ENCODE data around the gene UNC5A.
A peak's percentile ranks its signal among the peaks of the same experiment; 100 is the strongest.

UNC5A gene

GRCh38 chr5:176799488-176799887 lies 10.9 kb upstream of the UNC5A start:
- DNase-seq = no peak

GRCh38 chr5:176800024-176800423 lies 10.3 kb upstream of the UNC5A start:
- DNase-seq = no peak

DNA sequence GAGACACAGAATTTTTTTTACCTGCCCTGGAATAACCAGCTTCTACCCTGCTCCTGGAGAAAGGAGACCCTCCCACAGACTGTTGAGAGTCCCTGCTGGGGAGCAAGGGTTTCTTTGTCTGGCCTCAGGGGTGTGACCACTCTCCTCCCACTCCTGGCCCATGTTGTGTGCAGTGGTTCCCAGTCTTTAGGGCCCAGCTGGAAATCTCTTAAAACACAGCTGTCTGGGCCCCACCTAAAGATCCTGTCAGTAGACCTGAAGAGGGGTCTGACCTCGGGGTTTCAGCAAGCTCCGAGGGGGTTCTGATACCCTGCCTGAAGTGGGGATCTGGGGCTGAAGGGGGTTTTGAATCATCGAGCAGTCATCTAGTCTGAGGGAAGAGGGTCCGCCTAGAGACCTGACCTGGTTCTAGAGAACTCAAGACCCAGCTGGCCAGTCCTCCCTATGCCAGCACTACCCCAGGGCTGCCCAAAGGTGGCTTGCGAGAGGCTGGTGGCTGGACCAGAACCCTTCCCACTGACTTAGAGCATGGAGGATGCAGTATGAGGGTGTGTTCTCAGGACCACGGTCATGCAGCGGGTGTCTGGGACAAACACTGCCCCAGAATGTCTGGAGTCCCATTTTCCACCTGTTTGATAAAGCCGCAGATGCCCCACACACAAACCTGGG lies 8.1 kb upstream of the UNC5A start:
- no peak for DNase-seq

GRCh38 chr5:176803068-176803942 lies 7.1 kb upstream of the UNC5A start:
- DNase-seq = peak in 4 of 58 donors; percentile 5 to 24 (median 14)

GRCh38 chr5:176803943-176804498 lies 6.3 kb upstream of the UNC5A start:
- DNase-seq = no peak

GRCh38 chr5:176806137-176806536 lies 4.2 kb upstream of the UNC5A start:
- no peak for DNase-seq

DNA sequence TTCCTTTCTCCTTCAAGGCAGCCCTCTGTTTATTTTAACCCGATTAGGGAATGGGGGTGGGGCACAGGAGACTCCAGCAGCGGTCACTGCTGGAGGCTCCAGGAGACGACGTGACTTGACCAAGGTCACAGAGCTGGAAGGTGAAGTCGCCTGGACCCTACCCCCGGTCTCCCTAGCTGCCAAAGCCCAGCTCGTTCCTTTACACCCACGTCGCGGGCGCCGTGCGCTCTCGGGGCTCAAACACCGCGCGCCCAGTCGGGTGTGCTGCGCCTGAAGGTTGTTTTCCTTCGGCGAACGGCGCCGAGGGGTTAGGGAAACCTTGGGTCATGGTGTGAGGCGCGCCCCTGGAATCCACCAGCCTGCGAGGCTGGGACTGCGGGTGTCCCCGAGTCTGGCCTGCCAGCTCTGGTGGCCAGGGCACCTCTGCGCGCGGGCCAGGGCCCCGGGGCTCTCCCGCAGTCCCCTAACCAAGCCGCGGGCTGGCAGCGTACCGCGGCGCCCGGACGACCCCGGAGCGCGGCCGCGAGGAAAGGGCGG lies 747 bp upstream of the UNC5A start:
- peak in 1 of 58 donors; percentile 49 for DNase-seq

- peak in 21 of 58 donors; percentile 18 to 81 (median 45) for DNase-seq
Observed at GRCh38 chr5:176810687-176811501, 535 bp downstream of the UNC5A start.

GRCh38 chr5:176812269-176813259 lies 2.2 kb downstream of the UNC5A start:
- peak in 8 of 58 donors; percentile 3 to 50 (median 26) for DNase-seq

DNA sequence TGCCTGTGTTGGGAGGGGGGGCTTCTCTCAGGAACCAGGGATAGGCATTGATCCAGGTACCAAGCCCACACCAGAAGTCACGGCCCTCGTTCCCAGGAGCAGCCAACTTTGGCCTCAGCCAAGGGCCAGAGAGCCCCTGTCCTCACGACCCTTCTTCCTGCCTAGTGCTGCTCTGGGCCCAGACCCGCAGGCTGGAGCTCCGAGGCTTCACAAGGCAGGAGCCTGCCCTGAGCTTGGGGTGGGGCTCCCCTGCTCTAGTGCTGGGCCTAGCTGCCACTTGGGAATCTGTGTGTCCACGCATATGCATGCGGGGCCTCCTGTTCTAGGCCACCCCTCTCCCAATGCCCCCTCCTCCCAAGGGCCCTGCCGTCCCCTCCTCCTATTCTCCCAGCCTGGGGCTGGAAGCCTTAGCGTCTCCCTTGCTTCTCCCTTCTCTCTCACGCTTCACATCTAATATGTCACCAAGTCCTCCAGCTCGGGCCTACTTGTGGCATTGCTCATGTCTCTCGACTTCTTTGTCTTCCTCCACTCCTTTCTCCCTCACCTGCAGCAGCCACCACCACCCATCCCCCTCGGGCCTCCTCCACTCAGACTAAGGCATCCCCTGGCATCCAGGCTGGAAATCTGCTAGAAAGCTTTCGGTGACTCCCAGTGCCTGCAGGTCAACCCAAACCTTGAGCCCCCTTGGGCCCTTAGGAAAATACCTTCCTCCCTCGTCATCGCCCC lies 3.4 kb downstream of the UNC5A start:
- no peak for DNase-seq

DNA sequence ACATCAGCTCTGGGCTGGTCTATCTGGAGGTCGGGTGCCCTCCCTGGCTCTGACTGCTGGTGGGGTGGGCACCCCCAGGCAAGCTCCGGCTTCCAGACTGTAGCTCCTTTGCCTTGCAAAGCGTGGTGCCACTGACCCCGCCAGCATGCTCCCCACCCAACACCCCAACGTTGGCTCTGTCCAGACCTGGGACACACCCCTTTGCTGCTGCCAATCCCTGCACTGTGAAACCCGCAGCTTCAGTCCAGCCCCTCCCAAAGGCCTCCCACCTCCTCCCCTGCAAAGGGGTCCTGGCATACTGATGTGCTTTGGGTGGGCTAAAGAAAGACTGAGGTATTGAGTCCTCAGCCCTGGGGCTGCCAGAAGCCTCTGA lies 3.9 kb downstream of the UNC5A start:
- no peak for DNase-seq

DNA sequence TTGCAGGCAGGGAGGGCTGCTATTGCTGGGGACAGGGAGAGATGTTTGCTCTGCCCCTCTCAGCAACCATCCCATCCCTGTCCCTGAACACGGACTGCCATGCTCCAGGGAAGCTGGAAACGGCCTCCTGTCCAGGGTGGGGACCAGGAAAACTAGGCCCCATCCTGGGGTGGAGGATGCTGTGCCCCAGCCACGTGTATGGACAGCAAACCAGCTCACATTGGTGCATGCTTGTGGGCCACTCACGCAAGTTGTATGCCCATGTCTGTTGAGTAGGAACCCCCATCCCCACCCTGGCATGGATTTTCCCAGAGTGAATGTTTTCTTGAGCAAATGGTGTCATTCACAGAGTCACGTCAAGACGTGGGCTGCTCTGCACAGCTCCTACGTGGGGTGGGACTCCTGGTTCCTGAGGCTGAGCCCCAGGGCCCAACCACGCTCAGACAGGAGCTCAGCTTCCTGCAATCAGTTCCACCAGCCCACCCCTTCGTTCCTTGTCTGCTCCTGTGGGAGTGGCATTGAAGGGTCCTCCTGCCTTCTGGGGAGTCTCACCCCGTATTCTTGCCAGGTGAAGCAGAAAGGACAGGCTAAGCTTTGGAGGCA lies 4.6 kb downstream of the UNC5A start:
- DNase-seq = peak in 1 of 58 donors; percentile 32

GRCh38 chr5:176816043-176816745 lies 5.8 kb downstream of the UNC5A start:
- no peak for DNase-seq

DNA sequence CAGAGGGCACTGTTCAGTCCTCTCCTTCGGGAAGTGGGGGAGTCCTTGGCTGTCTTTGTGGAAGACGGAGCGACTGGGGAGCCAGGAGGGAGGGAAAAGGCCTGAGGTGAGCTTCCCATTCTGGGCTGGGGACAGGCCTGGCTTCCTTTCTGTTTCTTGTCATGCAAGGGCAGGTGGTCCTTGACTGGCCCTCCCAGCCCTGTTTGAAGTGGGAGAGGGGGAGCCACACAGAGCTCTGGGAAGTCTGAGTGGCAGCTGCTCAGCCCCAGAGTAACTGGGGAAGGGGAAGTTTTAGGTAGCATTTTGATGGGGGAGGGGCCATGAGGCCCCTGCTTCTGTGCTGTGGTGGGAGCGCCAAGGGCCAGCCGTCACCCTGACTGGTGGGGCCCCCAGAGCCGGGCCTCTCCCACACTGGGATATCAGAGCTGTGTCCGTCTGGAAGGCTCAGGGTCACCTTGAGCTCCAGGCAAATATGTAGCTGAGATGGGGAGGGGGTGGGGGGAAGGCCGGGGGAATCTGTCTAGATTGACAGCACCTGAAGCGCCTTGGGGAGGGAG lies 6.5 kb downstream of the UNC5A start:
- DNase-seq = no peak

GRCh38 chr5:176817369-176817840 lies 7.0 kb downstream of the UNC5A start:
- peak in 3 of 58 donors; percentile 37 to 61 (median 47) for DNase-seq

- peak in 19 of 58 donors; percentile 10 to 62 (median 27) for DNase-seq
Observed at GRCh38 chr5:176817841-176818377, 7.5 kb downstream of the UNC5A start.

Data from anterior cingulate cortex (tissue), 58 donors.